Caco-2 (cell line): ENCODE measurements around the gene POP7. TPM values are rescaled to one million over a fixed set of nuclear protein-coding genes. Genes with fewer than 3 reads are reported as not detected.
A peak's percentile ranks its signal among the peaks of the same experiment; 100 is the strongest.

Experiments
- BruUV-seq: library from RNA; stranded (reverse); fragments of 400-500 nt; replicated peaks from 2 replicates; lab custom pipeline; 2021; lab: Mats Ljungman, UMichigan
- CTCF ChIA-PET: fragments of 300-600 bp; sonication (Branson Sonifier 250); formaldehyde crosslinking; loops from one replicate; lab custom pipeline; 2022; ENCODE audit warnings: antibody characterized with exemption; lab: Charles Lee
- POLR2A ChIA-PET: fragments of 300-600 bp; sonication (Branson Sonifier 250); formaldehyde crosslinking; loops from one replicate; lab custom pipeline; 2022; ENCODE audit warnings: antibody characterized with exemption; lab: Charles Lee
- DNase-seq, 2 experiments: peaks; one replicate each; pipeline versions ENCODE4 v3.0.0 to v3.0.0-alpha.2; 2020 to 2022
- H3K27me3 ChIP-seq: replicated peaks from 2 replicates; pipeline ENCODE4 v1.6.0; 2011; ENCODE audit warnings: low read length; ENCODE audit not compliant: control insufficient read depth, insufficient read depth
- H3K36me3 ChIP-seq: 2 replicates; pipeline ENCODE4 v1.5.1; 2011; ENCODE audit warnings: low read length; ENCODE audit not compliant: control insufficient read depth, insufficient read depth
- H3K4me1 ChIP-seq: fragments of 250-450 bp; sonication (Bioruptor Pico); 2 replicates; pipeline ENCODE4 v1.5.1; 2020; ENCODE audit warnings: mild to moderate bottlenecking
- H3K4me3 ChIP-seq: 2 replicates; pipeline ENCODE4 v1.5.1; 2011; ENCODE audit warnings: low read depth, mild to moderate bottlenecking, control low read depth, low read length
- H3K9me3 ChIP-seq: fragments of 250-450 bp; sonication (Bioruptor Pico); 2 replicates; pipeline ENCODE4 v1.5.1; 2020; ENCODE audit warnings: mild to moderate bottlenecking, moderate library complexity
- H3K27ac Mint-ChIP-seq: one replicate; pipeline ENCODE4 v1.8.0; 2022; ENCODE audit warnings: mixed read lengths; ENCODE audit not compliant: unreplicated experiment
- H3K27me3 Mint-ChIP-seq: one replicate; pipeline ENCODE4 v1.8.0; 2022; ENCODE audit warnings: mixed read lengths; ENCODE audit not compliant: insufficient read depth, unreplicated experiment
- H3K36me3 Mint-ChIP-seq: one replicate; pipeline ENCODE4 v1.8.0; 2022; ENCODE audit warnings: mild to moderate bottlenecking, mixed read lengths; ENCODE audit not compliant: insufficient read depth, unreplicated experiment
- H3K4me1 Mint-ChIP-seq: one replicate; pipeline ENCODE4 v1.8.0; 2022; ENCODE audit warnings: low read depth, mixed read lengths; ENCODE audit not compliant: unreplicated experiment
- H3K4me3 Mint-ChIP-seq: one replicate; pipeline ENCODE4 v1.8.0; 2022; ENCODE audit warnings: mild to moderate bottlenecking, moderate library complexity, mixed read lengths; ENCODE audit not compliant: unreplicated experiment
- H3K9me3 Mint-ChIP-seq: one replicate; pipeline ENCODE4 v1.8.0; 2022; ENCODE audit warnings: mixed read lengths; ENCODE audit not compliant: unreplicated experiment
- intact Hi-C: fragments of 100-400 bp; cut with micrococcal nuclease; formaldehyde crosslinking; loops from one replicate; pipeline ENCODE4 v1.10.0; 2022; ENCODE audit not compliant: unreplicated experiment
- total RNA-seq: library from RNA; stranded (reverse); gene quantifications from 2 replicates; pipeline ENCODE4 v1.2.3, GENCODE V29; 2022
- TF ChIP-seq, protein P1 (sequence below), 2 experiments: fragments of 200-600 bp in 1 of 2; IDR thresholded peaks; 1 replicate in 1 of 2; 2 replicates in 1 of 2; pipeline versions ENCODE4 v1.5.1 to v1.8.0; 2011 to 2022; ENCODE audit warnings: antibody characterized with exemption in 1 of 2, control low read depth in 1 of 2, inconsistent platforms in 1 of 2, low read depth in 1 of 2, low read length in 1 of 2, mild to moderate bottlenecking in 1 of 2, moderate library complexity in 1 of 2; ENCODE audit not compliant: insufficient read depth in 1 of 2, severe bottlenecking in 1 of 2, unreplicated experiment in 1 of 2

Gene POP7
- total RNA-seq, 1 experiment from 2014 or later, result 66.9 TPM

- Mint-ChIP-seq H3K27ac (peak overlapping the region; percentile 94), H3K4me3 (peak overlapping the region; percentile 85), H3K27me3 (no peaks in the 10 kb centered on the region), H3K9me3 (no peaks in the 10 kb centered on the region), H3K36me3 (peaks cover 40% of the 10 kb centered on the region), H3K4me1 (peaks cover under 1% of the 10 kb centered on the region)
- POLR2A ChIA-PET, result interaction anchor here (0.7 kb wide), 1 partner anchor 20 kb away, joined by 3 read pairs; the partner anchor contains the start of gene GIGYF1
- Histone ChIP-seq H3K4me3 (peak overlapping the region; percentile 100), H3K9me3 (no peaks in the 10 kb centered on the region), H3K36me3 (peaks cover 9% of the 10 kb centered on the region), H3K4me1 (no peaks in the 10 kb centered on the region), H3K27me3 (no peaks in the 10 kb centered on the region)
- CTCF ChIA-PET, result interaction anchor here (0.6 to 1.6 kb wide), 2 partner anchors 32 to 61 kb away, joined by 4 to 5 read pairs; partner anchors contain the start of genes MOSPD3 and POP7
- no peak for DNase-seq
- intact Hi-C loops, result loop anchor here (1.0 to 2.0 kb wide), 5 partner anchors 21 to 88 kb away; partner anchors contain the start of genes FBXO24, LRCH4 and MOSPD3
- TF ChIP-seq, protein P1, sequence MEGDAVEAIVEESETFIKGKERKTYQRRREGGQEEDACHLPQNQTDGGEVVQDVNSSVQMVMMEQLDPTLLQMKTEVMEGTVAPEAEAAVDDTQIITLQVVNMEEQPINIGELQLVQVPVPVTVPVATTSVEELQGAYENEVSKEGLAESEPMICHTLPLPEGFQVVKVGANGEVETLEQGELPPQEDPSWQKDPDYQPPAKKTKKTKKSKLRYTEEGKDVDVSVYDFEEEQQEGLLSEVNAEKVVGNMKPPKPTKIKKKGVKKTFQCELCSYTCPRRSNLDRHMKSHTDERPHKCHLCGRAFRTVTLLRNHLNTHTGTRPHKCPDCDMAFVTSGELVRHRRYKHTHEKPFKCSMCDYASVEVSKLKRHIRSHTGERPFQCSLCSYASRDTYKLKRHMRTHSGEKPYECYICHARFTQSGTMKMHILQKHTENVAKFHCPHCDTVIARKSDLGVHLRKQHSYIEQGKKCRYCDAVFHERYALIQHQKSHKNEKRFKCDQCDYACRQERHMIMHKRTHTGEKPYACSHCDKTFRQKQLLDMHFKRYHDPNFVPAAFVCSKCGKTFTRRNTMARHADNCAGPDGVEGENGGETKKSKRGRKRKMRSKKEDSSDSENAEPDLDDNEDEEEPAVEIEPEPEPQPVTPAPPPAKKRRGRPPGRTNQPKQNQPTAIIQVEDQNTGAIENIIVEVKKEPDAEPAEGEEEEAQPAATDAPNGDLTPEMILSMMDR (IDR thresholded peaks at IDR 0.05; ENCODE audit: insufficient read depth in 1 of 2, low read depth in 1 of 2, low read length in 1 of 2, severe bottlenecking in 1 of 2, unreplicated experiment in 1 of 2), result no peak
- no TSS peak for BruUV-seq
These were observed 31.9 kb upstream of the POP7 start for GRCh38 chr7:100673942-100674410.

- Histone ChIP-seq H3K36me3 (peaks cover 11% of the 10 kb centered on the region), H3K4me1 (no peaks in the 10 kb centered on the region; the same call in 1 of the 2 replicates), H3K4me3 (peak overlapping the region; percentile 100), H3K27me3 (no peaks in the 10 kb centered on the region), H3K9me3 (no peaks in the 10 kb centered on the region)
- Mint-ChIP-seq H3K9me3 (no peaks in the 10 kb centered on the region), H3K4me3 (peak overlapping the region; percentile 85), H3K4me1 (peaks cover 6% of the 10 kb centered on the region), H3K27me3 (no peaks in the 10 kb centered on the region), H3K36me3 (peaks cover 46% of the 10 kb centered on the region), H3K27ac (peak overlapping the region; percentile 94)
- ChIA-PET CTCF (interaction anchor here (0.6 to 1.6 kb wide), 2 partner anchors 31 to 62 kb away, joined by 4 to 5 read pairs; partner anchors contain the start of genes MOSPD3 and POP7), POLR2A (interaction anchor here (0.7 to 1.1 kb wide), 2 partner anchors 19 to 62 kb away, joined by 3 read pairs; partner anchors contain the start of genes GIGYF1 and MOSPD3)
- TSS peak; percentile 18 for BruUV-seq
- DNase-seq, result peak in 1 of 2 experiments; percentile 35
- intact Hi-C loops, result no loop called here
- TF ChIP-seq, protein P1 (IDR thresholded peaks at IDR 0.05; ENCODE audit: insufficient read depth in 1 of 2, low read depth in 1 of 2, low read length in 1 of 2, severe bottlenecking in 1 of 2, unreplicated experiment in 1 of 2), result no peak
These were observed 31.4 kb upstream of the POP7 start for GRCh38 chr7:100674411-100675104.

GRCh38 chr7:100675105-100675451 lies 30.8 kb upstream of the POP7 start:
- peak overlapping the region; percentile 94 for H3K27ac Mint-ChIP-seq
- H3K27me3 ChIP-seq, result no peaks in the 10 kb centered on the region
- POLR2A ChIA-PET, result interaction anchor here (1.1 kb wide), 1 partner anchor 63 kb away, joined by 3 read pairs; the partner anchor contains the start of gene MOSPD3
- CTCF ChIA-PET, result interaction anchor here (1.6 kb wide), 1 partner anchor 31 kb away, joined by 4 read pairs; the partner anchor contains the start of gene POP7
- peaks cover 51% of the 10 kb centered on the region for H3K36me3 Mint-ChIP-seq
- TF ChIP-seq, protein P1 (IDR thresholded peaks at IDR 0.05; ENCODE audit: insufficient read depth in 1 of 2, low read depth in 1 of 2, low read length in 1 of 2, severe bottlenecking in 1 of 2, unreplicated experiment in 1 of 2), result no peak
- H3K9me3 ChIP-seq, result no peaks in the 10 kb centered on the region
- peak overlapping the region; percentile 100 for H3K4me3 ChIP-seq
- H3K9me3 Mint-ChIP-seq, result no peaks in the 10 kb centered on the region
- intact Hi-C loops, result no loop called here
- no peaks in the 10 kb centered on the region; the same call in 1 of the 2 replicates for H3K4me1 ChIP-seq
- DNase-seq, result peak; percentile 32 to 42
- no TSS peak for BruUV-seq
- H3K27me3 Mint-ChIP-seq, result no peaks in the 10 kb centered on the region
- peak overlapping the region; percentile 85 for H3K4me3 Mint-ChIP-seq
- peaks cover 11% of the 10 kb centered on the region for H3K36me3 ChIP-seq
- H3K4me1 Mint-ChIP-seq, result peaks cover 6% of the 10 kb centered on the region
